Measurements from ENCODE around the gene IFT122.

IFT122 gene

DNA sequence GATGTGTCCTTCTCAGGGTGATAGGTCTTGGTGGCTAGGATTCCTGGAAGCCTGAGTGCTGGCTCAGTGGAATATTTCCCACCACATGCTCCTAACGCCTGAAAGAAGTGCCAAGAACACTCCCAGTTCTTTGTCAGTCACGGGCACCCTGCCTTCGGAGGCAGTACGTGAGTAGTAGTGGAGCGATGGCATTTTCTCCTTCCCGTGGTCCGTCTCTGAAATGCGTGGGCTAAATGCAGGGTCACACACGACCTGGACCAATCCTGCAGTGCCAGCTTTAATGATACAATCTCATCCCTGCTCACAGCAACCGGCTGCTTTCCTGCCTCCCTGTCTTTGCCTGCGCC, 117.5 kb downstream of the IFT122 start:
- TF ChIP-seq NFRKB (IDR thresholded peaks at IDR 0.05) (no peak), ARNT (IDR thresholded peaks at IDR 0.05) (no peak), FOXM1 (IDR thresholded peaks at IDR 0.05; ENCODE audit: borderline replicate concordance) (no peak), L3MBTL2 (conservative IDR thresholded peaks at IDR 0.05) (no peak)
- TF ChIP-seq, protein P1, sequence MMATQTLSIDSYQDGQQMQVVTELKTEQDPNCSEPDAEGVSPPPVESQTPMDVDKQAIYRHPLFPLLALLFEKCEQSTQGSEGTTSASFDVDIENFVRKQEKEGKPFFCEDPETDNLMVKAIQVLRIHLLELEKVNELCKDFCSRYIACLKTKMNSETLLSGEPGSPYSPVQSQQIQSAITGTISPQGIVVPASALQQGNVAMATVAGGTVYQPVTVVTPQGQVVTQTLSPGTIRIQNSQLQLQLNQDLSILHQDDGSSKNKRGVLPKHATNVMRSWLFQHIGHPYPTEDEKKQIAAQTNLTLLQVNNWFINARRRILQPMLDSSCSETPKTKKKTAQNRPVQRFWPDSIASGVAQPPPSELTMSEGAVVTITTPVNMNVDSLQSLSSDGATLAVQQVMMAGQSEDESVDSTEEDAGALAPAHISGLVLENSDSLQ (IDR thresholded peaks at IDR 0.05) = no peak
- POLR2A ChIA-PET = no interaction called here
- DNase-seq (ENCODE audit: extremely low spot score) = no peak
- CTCF ChIA-PET = interaction anchor here (1.0 kb wide), 1 partner anchor 67 kb away, joined by 3 read pairs; no protein-coding TSS in a partner anchor

DNA sequence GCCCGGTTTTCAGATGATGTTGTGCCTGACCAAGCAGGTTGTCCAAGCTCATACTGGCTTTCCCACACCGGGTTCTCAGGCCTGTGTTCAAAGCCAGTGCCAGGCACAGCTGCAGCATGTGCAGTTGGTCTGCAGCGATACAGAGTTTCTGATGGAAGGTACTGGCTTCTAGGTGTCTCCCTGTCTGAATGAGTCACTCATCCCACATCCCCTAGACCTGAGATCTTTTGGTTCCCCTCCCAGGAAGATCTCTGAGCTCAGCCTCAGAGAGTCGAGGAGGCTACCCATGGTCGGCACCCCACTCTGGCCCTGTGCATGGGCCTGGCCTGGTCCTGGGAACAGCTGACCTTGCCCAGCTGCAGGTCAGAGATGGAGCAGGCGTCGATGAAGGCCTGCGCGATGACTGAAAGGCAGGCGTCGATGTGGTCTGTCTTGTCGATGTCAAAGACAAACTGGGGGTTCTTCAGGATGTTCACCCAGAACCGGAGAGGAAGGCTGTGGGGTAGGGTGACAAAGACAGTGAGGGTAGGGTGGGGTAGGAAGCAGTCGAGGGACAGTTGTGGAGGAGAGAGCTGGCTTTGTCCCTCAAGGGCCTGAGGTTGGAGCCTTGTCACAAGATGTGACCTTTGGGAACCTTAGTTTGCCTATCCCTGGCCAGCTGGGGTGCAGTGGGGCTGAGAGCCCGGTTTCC, 118.2 kb downstream of the IFT122 start:
- CTCF ChIA-PET = interaction anchor here (1.0 kb wide), 1 partner anchor 68 kb away, joined by 3 read pairs; no protein-coding TSS in a partner anchor
- DNase-seq (ENCODE audit: extremely low spot score) = no peak
- POLR2A ChIA-PET = no interaction called here
- no peak for TF ChIP-seq NFRKB (IDR thresholded peaks at IDR 0.05)
- no peak for TF ChIP-seq FOXA1 (IDR thresholded peaks at IDR 0.05)
- TF ChIP-seq HDGF (IDR thresholded peaks at IDR 0.05; ENCODE audit: borderline replicate concordance) = no peak
- no peak for TF ChIP-seq ZNF384 (IDR thresholded peaks at IDR 0.05)
- TF ChIP-seq ELF4 (IDR thresholded peaks at IDR 0.05) = no peak
- TF ChIP-seq ARNT (IDR thresholded peaks at IDR 0.05) = no peak
- no peak for TF ChIP-seq FOXK2 (IDR thresholded peaks at IDR 0.05)
- no peak for TF ChIP-seq LEF1 (IDR thresholded peaks at IDR 0.05; ENCODE audit: borderline replicate concordance)
- no peak for TF ChIP-seq CTBP1 (IDR thresholded peaks at IDR 0.05; ENCODE audit: borderline replicate concordance)
- no peak for TF ChIP-seq BHLHE40 (IDR thresholded peaks at IDR 0.05; ENCODE audit: borderline replicate concordance)
- TF ChIP-seq SUZ12 (IDR thresholded peaks at IDR 0.05) = no peak
- TF ChIP-seq L3MBTL2 (conservative IDR thresholded peaks at IDR 0.05) = no peak
- no peak for TF ChIP-seq TARDBP (IDR thresholded peaks at IDR 0.05)
- TF ChIP-seq, protein P1 (IDR thresholded peaks at IDR 0.05) = no peak
- no peak for TF ChIP-seq FOXM1 (IDR thresholded peaks at IDR 0.05; ENCODE audit: borderline replicate concordance)
- TF ChIP-seq SP1 (IDR thresholded peaks at IDR 0.05) = no peak

DNA sequence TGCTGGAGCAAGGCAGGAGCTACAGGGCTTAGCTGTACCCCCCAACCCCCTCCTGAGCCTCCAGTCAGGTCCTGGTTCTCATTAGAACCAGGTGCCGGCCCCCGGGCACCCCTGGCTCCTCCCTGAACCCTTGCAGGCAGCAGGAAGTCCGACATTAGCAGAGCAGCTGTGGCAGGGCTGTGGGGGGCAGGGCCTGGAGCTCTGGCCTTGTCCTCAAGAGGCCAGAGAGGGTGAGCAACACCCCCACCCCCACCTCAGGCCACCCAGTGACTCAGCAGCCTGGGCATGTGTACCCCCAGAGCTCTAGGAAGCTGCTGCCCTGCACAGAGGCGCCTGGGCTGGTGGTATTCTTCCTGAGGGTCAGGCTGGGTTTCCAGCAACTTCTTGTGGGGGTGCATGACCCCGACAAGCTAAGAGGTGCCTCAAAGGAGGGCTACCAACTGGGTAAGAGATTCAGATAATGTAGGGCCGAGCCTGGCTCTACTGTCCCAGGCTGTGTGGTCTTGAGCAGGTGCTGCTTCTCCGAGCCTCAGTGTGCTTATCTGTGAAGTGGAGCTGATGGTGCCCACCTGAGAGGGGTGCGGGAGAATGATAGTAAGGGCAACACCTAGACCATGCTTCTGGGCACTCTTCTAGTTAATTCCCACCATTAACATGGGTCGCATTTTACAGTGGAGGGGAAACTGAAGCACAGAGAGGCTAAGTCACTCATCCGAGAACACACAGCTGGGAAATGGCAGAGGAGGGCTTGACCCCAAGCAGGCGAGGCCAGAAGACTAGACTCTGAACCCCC, 118.9 kb downstream of the IFT122 start:
- TF ChIP-seq FOXA1 (IDR thresholded peaks at IDR 0.05) (no peak), CTBP1 (IDR thresholded peaks at IDR 0.05; ENCODE audit: borderline replicate concordance) (no peak), SUZ12 (IDR thresholded peaks at IDR 0.05) (no peak), TARDBP (IDR thresholded peaks at IDR 0.05) (no peak), SP1 (IDR thresholded peaks at IDR 0.05) (no peak), HDGF (IDR thresholded peaks at IDR 0.05; ENCODE audit: borderline replicate concordance) (no peak), FOXM1 (IDR thresholded peaks at IDR 0.05; ENCODE audit: borderline replicate concordance) (no peak), ELF4 (IDR thresholded peaks at IDR 0.05) (no peak), FOXK2 (IDR thresholded peaks at IDR 0.05) (no peak), ARNT (IDR thresholded peaks at IDR 0.05) (no peak), L3MBTL2 (conservative IDR thresholded peaks at IDR 0.05) (no peak), ZNF384 (IDR thresholded peaks at IDR 0.05) (no peak), BHLHE40 (IDR thresholded peaks at IDR 0.05; ENCODE audit: borderline replicate concordance) (no peak), NFRKB (IDR thresholded peaks at IDR 0.05) (no peak)
- TF ChIP-seq, protein P1 (IDR thresholded peaks at IDR 0.05) = no peak
- DNase-seq (ENCODE audit: extremely low spot score) = no peak
- ChIA-PET POLR2A (no interaction called here), CTCF (no interaction called here)

DNA sequence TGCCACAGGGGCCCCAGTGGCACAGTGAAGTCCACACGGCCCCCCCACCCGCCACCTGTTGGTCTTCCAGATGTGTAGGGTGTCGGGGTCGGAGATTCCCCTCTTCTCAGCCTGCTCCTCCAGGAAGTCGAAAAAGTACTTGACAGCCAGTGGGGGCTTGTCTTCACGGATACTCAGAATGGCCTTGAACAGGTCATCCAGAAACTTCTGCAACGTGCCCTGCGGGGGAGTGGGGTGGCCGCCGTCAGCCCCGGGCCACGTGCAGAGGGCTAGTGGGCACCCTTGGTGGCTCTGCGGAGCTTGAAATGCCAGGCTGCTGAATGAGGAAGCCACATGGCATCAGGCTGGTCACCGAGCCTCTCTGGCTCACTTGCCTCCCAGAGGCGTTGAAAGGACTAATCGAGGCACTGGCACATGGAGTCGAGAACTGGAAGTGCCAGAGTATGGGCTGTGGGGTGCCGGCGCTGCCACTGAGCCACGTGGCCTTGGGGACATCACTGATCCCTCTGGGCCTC, 119.6 kb downstream of the IFT122 start:
- no peak for DNase-seq (ENCODE audit: extremely low spot score)
- ChIA-PET POLR2A (no interaction called here), CTCF (no interaction called here)
- no peak for TF ChIP-seq FOXK2 (IDR thresholded peaks at IDR 0.05)
- TF ChIP-seq SP1 (IDR thresholded peaks at IDR 0.05) = no peak
- TF ChIP-seq L3MBTL2 (conservative IDR thresholded peaks at IDR 0.05) = no peak
- TF ChIP-seq HDGF (IDR thresholded peaks at IDR 0.05; ENCODE audit: borderline replicate concordance) = no peak
- TF ChIP-seq CTBP1 (IDR thresholded peaks at IDR 0.05; ENCODE audit: borderline replicate concordance) = no peak
- TF ChIP-seq BHLHE40 (IDR thresholded peaks at IDR 0.05; ENCODE audit: borderline replicate concordance) = no peak

DNA sequence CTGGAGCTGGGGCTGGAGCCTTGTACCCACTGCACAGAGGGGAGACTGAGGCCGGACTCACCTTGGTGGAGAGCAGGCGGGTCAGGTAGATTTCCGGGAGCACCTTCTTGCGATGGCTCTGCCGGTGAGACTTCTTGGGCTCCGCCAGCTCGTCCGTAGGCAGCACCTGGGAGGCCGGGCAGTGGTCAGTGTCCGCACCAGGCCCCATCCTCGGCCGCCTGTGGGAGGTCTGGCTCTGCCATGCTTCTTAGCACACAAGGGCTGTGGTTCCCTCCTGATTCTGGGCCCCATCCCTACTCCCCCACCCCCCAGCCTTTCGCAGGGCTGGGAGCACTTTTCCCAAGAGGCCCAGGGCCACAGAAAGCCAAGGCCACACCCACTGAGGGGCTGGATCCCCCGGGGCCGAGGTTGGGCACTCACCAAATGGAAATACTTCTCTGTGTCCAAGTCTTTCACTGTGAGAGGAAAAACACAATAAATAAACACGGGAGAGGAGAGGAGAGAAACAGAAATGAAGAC, 120.3 kb downstream of the IFT122 start:
- ChIA-PET CTCF (no interaction called here), POLR2A (no interaction called here)
- no peak for DNase-seq (ENCODE audit: extremely low spot score)
- no peak for TF ChIP-seq SP1 (IDR thresholded peaks at IDR 0.05)
- no peak for TF ChIP-seq L3MBTL2 (conservative IDR thresholded peaks at IDR 0.05)
- no peak for TF ChIP-seq FOXK2 (IDR thresholded peaks at IDR 0.05)
- no peak for TF ChIP-seq LEF1 (IDR thresholded peaks at IDR 0.05; ENCODE audit: borderline replicate concordance)
- TF ChIP-seq ARNT (IDR thresholded peaks at IDR 0.05) = no peak

Data from HEK293T (cell line).